ENCODE results near the gene S100PBP. TPM values are rescaled to one million over a fixed set of nuclear protein-coding genes. Genes with fewer than 3 reads are reported as not detected.

The S100PBP gene
- total RNA-seq, 1 donor = 42.0 TPM

DNA sequence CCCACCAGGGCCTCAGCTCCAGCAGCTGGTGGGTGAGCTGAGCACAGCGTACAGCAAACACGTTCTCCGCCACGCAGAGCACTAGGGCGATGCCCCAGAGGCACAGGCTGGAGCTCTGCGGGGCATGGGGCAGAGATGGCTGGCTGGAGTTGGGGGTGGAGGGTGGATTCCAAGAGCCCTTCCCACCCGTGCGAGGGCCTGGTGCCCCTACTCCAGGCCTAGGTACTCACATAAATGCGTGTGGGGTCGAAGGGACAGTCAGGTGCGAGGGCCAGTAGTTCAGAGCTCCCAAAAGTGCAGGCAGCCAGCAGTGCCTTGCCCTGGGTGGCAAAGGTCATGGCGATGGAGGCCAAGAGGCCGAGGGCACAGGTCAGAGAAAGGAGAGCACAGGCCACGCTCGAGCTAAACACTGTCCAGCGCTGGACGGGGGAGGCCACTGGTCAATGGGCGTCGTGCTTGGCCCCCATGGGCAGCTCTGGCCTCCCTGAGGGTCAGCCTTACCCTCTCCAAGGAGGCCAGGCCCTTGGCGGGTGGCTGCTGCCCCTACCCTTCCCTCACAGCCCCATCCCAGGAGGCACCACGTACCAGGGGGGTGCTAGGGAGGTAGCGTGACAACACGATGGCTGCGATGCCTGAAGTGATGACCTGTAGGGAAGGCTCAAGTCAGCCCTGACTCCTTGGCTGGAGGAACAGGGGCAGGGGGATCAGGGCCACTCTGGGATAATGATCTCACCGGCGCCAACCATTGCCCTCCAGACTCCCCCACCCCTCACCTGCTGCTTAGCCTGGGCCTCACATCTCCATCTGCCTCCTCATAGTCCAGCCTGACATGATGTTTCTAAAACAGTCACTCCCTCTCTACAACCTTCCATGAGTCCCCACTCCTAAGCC is 78.1 kb downstream of the S100PBP start:
- H3K27ac ChIP-seq (ENCODE audit: low read depth, low read length) = no peak overlapping the region
- no peak overlapping the region for H3K4me2 ChIP-seq (ENCODE audit: insufficient read depth, low read length)
- H3K4me3 ChIP-seq (ENCODE audit: insufficient read depth, low read length) = no peak overlapping the region
- TF ChIP-seq CTCF (IDR thresholded peaks at IDR 0.05; ENCODE audit: extremely low read depth, low read depth, low read length) = no peak
- peak; percentile 76 for DNase-seq (ENCODE audit: insufficient read length, low spot score, missing footprints)
- peaks cover under 1% of the 10 kb centered on the region for H3K4me1 ChIP-seq (ENCODE audit: insufficient read depth, low read length)
- no peaks in the 10 kb centered on the region for H3K36me3 ChIP-seq (ENCODE audit: insufficient read depth, low read length)
- H3K27me3 ChIP-seq (ENCODE audit: insufficient read depth, low read length) = peaks cover 13% of the 10 kb centered on the region
- H2AFZ ChIP-seq (ENCODE audit: low read length) = no peak overlapping the region
- no peaks in the 10 kb centered on the region for H3K9me3 ChIP-seq (ENCODE audit: low read depth, low read length)
- H4K20me1 ChIP-seq (ENCODE audit: insufficient read depth, low read length) = no peaks in the 10 kb centered on the region
- H3K79me2 ChIP-seq (ENCODE audit: insufficient read depth, low read length) = no peaks in the 10 kb centered on the region

GRCh38 chr1:32896451-32896850 is 79.0 kb downstream of the S100PBP start:
- Histone ChIP-seq H4K20me1 (ENCODE audit: insufficient read depth, low read length) (no peaks in the 10 kb centered on the region), H3K9me3 (ENCODE audit: low read depth, low read length) (no peaks in the 10 kb centered on the region), H3K36me3 (ENCODE audit: insufficient read depth, low read length) (no peaks in the 10 kb centered on the region), H3K79me2 (ENCODE audit: insufficient read depth, low read length) (no peaks in the 10 kb centered on the region), H2AFZ (ENCODE audit: low read length) (no peak overlapping the region), H3K4me3 (ENCODE audit: insufficient read depth, low read length) (no peak overlapping the region), H3K4me2 (ENCODE audit: insufficient read depth, low read length) (no peak overlapping the region), H3K4me1 (ENCODE audit: insufficient read depth, low read length) (peaks cover 5% of the 10 kb centered on the region), H3K27me3 (ENCODE audit: insufficient read depth, low read length) (peaks cover 13% of the 10 kb centered on the region), H3K27ac (ENCODE audit: low read depth, low read length) (no peak overlapping the region)
- DNase-seq (ENCODE audit: insufficient read length, low spot score, missing footprints) = peak; percentile 69
- no peak for TF ChIP-seq CTCF (IDR thresholded peaks at IDR 0.05; ENCODE audit: extremely low read depth, low read depth, low read length)

- Histone ChIP-seq H3K4me1 (ENCODE audit: insufficient read depth, low read length) (peaks cover 5% of the 10 kb centered on the region), H3K4me3 (ENCODE audit: insufficient read depth, low read length) (no peak overlapping the region), H3K9me3 (ENCODE audit: low read depth, low read length) (no peaks in the 10 kb centered on the region), H3K27ac (ENCODE audit: low read depth, low read length) (no peak overlapping the region), H3K4me2 (ENCODE audit: insufficient read depth, low read length) (no peak overlapping the region), H3K27me3 (ENCODE audit: insufficient read depth, low read length) (peaks cover 4% of the 10 kb centered on the region), H3K79me2 (ENCODE audit: insufficient read depth, low read length) (no peaks in the 10 kb centered on the region), H2AFZ (ENCODE audit: low read length) (no peak overlapping the region), H3K36me3 (ENCODE audit: insufficient read depth, low read length) (no peaks in the 10 kb centered on the region), H4K20me1 (ENCODE audit: insufficient read depth, low read length) (no peaks in the 10 kb centered on the region)
- DNase-seq (ENCODE audit: insufficient read length, low spot score, missing footprints) = peak; percentile 86
- TF ChIP-seq CTCF (IDR thresholded peaks at IDR 0.05; ENCODE audit: extremely low read depth, low read depth, low read length) = no peak
Observed at GRCh38 chr1:32897082-32898049, 79.9 kb downstream of the S100PBP start.

Data from osteoblast (primary cell).